Measurements from ENCODE around the gene CRIP2. TPM values are rescaled to one million over a fixed set of nuclear protein-coding genes. Genes with fewer than 3 reads are reported as not detected.

Gene CRIP2
- total and polyA plus RNA-seq, 9 of the 15 experiments (the other 6 are each of a cell fraction or from before 2014, with no cell fraction given), result 0.18 to 2.0 (median 0.69) TPM; not detected in 1

DNA sequence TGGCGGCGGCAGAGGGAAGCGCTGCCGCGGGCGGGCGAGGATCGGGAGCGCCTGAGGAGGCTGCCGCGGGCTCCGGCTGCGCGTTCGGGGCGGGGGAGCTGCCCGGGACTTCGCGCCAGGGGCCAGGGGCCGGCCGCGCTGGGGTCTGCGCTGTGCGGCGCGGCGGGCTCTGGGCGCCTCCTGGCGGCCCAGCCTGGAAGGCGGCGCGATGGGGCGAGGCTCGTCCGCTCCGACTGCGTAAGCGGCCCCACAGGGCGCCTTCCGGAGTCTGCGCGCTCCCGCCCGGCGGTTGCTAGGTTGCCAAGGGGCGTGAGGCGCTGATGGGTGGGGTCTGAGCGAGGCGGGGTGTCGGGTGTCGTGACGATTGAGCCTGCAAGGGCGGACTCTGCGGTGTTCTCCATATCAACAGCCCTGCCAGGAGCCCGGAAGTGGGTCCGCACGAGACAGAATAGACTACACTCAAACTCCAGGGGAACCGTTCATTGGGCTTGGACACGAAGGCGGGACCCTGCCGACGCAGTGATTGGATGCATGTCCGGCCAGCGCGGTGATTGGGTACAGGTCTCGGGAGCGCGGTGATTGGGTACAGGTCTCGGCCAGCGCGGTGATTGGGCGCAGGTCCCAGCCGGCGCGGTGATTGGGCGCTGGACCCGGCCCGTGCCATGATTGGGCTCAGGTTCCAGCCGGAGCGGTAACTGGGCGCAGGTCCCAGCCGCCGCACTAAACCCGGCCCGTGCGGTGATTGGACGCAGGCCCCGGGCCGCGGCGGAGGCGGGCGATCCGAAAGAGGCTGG lies 16.1 kb downstream of the CRIP2 start, which contains the start of gene TEDC1 (continued):
- TF ChIP-seq, protein P1, sequence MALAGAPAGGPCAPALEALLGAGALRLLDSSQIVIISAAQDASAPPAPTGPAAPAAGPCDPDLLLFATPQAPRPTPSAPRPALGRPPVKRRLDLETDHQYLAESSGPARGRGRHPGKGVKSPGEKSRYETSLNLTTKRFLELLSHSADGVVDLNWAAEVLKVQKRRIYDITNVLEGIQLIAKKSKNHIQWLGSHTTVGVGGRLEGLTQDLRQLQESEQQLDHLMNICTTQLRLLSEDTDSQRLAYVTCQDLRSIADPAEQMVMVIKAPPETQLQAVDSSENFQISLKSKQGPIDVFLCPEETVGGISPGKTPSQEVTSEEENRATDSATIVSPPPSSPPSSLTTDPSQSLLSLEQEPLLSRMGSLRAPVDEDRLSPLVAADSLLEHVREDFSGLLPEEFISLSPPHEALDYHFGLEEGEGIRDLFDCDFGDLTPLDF (CRISPR knock-in tag; IDR thresholded peaks at IDR 0.05), result peak; percentile 63
- TF ChIP-seq SMARCC2 (IDR thresholded peaks at IDR 0.05; ENCODE audit: low read depth) (no peak), CTBP1 (IDR thresholded peaks at IDR 0.05; ENCODE audit: borderline replicate concordance) (peak; percentile 82), MAX (CRISPR knock-in tag; IDR thresholded peaks at IDR 0.05) (peak; percentile 62), TCF3 (CRISPR knock-in tag; IDR thresholded peaks at IDR 0.05) (no peak), ZBTB5 (IDR thresholded peaks at IDR 0.05) (no peak), ZBTB26 (CRISPR knock-in tag; IDR thresholded peaks at IDR 0.05) (0 out of 2 replicates have a peak, but pooled peaks have one; percentile 36)
- TF ChIP-seq, protein P2, sequence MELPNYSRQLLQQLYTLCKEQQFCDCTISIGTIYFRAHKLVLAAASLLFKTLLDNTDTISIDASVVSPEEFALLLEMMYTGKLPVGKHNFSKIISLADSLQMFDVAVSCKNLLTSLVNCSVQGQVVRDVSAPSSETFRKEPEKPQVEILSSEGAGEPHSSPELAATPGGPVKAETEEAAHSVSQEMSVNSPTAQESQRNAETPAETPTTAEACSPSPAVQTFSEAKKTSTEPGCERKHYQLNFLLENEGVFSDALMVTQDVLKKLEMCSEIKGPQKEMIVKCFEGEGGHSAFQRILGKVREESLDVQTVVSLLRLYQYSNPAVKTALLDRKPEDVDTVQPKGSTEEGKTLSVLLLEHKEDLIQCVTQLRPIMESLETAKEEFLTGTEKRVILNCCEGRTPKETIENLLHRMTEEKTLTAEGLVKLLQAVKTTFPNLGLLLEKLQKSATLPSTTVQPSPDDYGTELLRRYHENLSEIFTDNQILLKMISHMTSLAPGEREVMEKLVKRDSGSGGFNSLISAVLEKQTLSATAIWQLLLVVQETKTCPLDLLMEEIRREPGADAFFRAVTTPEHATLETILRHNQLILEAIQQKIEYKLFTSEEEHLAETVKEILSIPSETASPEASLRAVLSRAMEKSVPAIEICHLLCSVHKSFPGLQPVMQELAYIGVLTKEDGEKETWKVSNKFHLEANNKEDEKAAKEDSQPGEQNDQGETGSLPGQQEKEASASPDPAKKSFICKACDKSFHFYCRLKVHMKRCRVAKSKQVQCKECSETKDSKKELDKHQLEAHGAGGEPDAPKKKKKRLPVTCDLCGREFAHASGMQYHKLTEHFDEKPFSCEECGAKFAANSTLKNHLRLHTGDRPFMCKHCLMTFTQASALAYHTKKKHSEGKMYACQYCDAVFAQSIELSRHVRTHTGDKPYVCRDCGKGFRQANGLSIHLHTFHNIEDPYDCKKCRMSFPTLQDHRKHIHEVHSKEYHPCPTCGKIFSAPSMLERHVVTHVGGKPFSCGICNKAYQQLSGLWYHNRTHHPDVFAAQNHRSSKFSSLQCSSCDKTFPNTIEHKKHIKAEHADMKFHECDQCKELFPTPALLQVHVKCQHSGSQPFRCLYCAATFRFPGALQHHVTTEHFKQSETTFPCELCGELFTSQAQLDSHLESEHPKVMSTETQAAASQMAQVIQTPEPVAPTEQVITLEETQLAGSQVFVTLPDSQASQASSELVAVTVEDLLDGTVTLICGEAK (IDR thresholded peaks at IDR 0.05), result peak; percentile 99
- TF ChIP-seq, protein P2 (CRISPR knock-in tag; IDR thresholded peaks at IDR 0.05), result no peak
- TF ChIP-seq, protein P3, sequence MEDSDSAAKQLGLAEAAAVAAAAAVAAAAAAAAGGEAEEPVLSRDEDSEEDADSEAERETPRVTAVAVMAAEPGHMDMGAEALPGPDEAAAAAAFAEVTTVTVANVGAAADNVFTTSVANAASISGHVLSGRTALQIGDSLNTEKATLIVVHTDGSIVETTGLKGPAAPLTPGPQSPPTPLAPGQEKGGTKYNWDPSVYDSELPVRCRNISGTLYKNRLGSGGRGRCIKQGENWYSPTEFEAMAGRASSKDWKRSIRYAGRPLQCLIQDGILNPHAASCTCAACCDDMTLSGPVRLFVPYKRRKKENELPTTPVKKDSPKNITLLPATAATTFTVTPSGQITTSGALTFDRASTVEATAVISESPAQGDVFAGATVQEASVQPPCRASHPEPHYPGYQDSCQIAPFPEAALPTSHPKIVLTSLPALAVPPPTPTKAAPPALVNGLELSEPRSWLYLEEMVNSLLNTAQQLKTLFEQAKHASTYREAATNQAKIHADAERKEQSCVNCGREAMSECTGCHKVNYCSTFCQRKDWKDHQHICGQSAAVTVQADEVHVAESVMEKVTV (CRISPR knock-in tag; IDR thresholded peaks at IDR 0.05), result no peak
